Sigmoid colon (tissue), 7 donors: ENCODE data around the gene EMC9. TPM values are rescaled to one million over a fixed set of nuclear protein-coding genes. Genes with fewer than 3 reads are reported as not detected.

Experiments
- DNase-seq: peaks from one replicate; pipeline ENCODE4 v3.0.0-alpha.2; 2019
- H3K27ac ChIP-seq, 4 donors: fragments of 200-600 bp; sonication (generic); one replicate each; pipeline ENCODE4 v1.5.1; 2016 to 2019; ENCODE audit warnings: mild to moderate bottlenecking in 1 of 4
- H3K27me3 ChIP-seq, 3 donors: fragments of 200-600 bp; sonication (generic); one replicate each; pipeline ENCODE4 v1.5.1; 2019; ENCODE audit warnings: mild to moderate bottlenecking in 1 of 3
- H3K36me3 ChIP-seq, 4 donors: fragments of 200-600 bp; sonication (generic); one replicate each; pipeline ENCODE4 v1.5.1; 2016 to 2019
- H3K4me1 ChIP-seq, 4 donors: fragments of 200-600 bp; sonication (generic); one replicate each; pipeline ENCODE4 v1.5.1; 2017 to 2019
- H3K4me3 ChIP-seq, 4 donors: fragments of 200-600 bp; sonication (generic); one replicate each; pipeline ENCODE4 v1.5.1; 2017 to 2019; ENCODE audit warnings: mild to moderate bottlenecking in 2 of 4, moderate library complexity in 1 of 4
- H3K9me3 ChIP-seq, 4 donors: fragments of 200-600 bp in 3 of 4; sonication (generic) in 3 of 4; one replicate each; pipeline versions ENCODE4 v1.5.1 to v1.6.1; 2013 to 2019
- CTCF ChIP-seq, 4 experiments: fragments of 450-650 bp in 3 of 4; fragments of 200-600 bp in 1 of 4; IDR thresholded peaks; one replicate each; pipeline ENCODE4 v1.5.1; 2016 to 2019; ENCODE audit warnings: antibody characterized with exemption in 4 of 4, mild to moderate bottlenecking in 3 of 4, moderate library complexity in 2 of 4
- EP300 ChIP-seq, 4 donors: sonication (generic); formaldehyde crosslinking; IDR thresholded peaks; one replicate each; pipeline ENCODE4 v1.6.1; 2017; ENCODE audit warnings: antibody characterized with exemption in 4 of 4
- POLR2A ChIP-seq, 2 donors: fragments of 450-650 bp; IDR thresholded peaks; one replicate each; pipeline ENCODE4 v1.6.1; 2016; ENCODE audit warnings: antibody characterized with exemption in 2 of 2, mild to moderate bottlenecking in 2 of 2, moderate library complexity in 2 of 2
- POLR2AphosphoS5 ChIP-seq, 4 donors: sonication (generic); formaldehyde crosslinking; IDR thresholded peaks; one replicate each; pipeline ENCODE4 v1.6.1; 2017; ENCODE audit warnings: antibody characterized with exemption in 4 of 4
- WGBS, 2 donors: extraction: QIAGEN DNeasy Blood & Tissue Kit; methylation state at CpG; one replicate each; pipeline ENCODE4 v1.1.7; 2013; 5-methylcytosine and 5-hydroxymethylcytosine counted together
- intact Hi-C: fragments of 100-400 bp; cut with DNase I; formaldehyde crosslinking; loops from one replicate; pipeline ENCODE4 v1.15.1; 2023
- polyA plus RNA-seq, 3 donors: library from polyadenylated mRNA; stranded (reverse); fragments of 200-250 nt; gene quantifications; one replicate each; pipeline ENCODE4 v1.2.3, GENCODE V29; 2013
- total RNA-seq, 4 donors: library from RNA; depleted of rRNA; stranded (reverse); fragments of >200 nt; gene quantifications; one replicate each; pipeline ENCODE4 v1.1.0, GENCODE V29; 2016
- donor health status: healthy with polysubstance abuse.
- donor health status: Bipolar disorder and iron deficiency.
- donor health status: healthy.

EMC9 gene
- total and polyA plus RNA-seq, 7 donors, result 5.0 to 37.2 (median 20.6) TPM

- Histone ChIP-seq H3K4me3 (no peak overlapping the region), H3K4me1 (peaks cover 0 to 21% (median 19%) of the 10 kb centered on the region in 4 donors), H3K9me3 (no peaks in the 10 kb centered on the region), H3K27me3 (no peaks in the 10 kb centered on the region), H3K27ac (no peak overlapping the region), H3K36me3 (peaks cover under 1 to 6% (median 4%) of the 10 kb centered on the region in 4 donors)
- no peak for TF ChIP-seq CTCF (IDR thresholded peaks at IDR 0.05)
- TF ChIP-seq POLR2A (IDR thresholded peaks at IDR 0.05), result no peak
- TF ChIP-seq POLR2AphosphoS5 (IDR thresholded peaks at IDR 0.05), result no peak
- no peak for TF ChIP-seq EP300 (IDR thresholded peaks at IDR 0.05)
- no peak for DNase-seq
- WGBS, 2 donors, result 94% methylated on average over 2 of the region's 2 CpGs
- intact Hi-C loops, result no loop called here
Measured at GRCh38 chr14:24132976-24133375, 8.4 kb downstream of the EMC9 start.

DNA sequence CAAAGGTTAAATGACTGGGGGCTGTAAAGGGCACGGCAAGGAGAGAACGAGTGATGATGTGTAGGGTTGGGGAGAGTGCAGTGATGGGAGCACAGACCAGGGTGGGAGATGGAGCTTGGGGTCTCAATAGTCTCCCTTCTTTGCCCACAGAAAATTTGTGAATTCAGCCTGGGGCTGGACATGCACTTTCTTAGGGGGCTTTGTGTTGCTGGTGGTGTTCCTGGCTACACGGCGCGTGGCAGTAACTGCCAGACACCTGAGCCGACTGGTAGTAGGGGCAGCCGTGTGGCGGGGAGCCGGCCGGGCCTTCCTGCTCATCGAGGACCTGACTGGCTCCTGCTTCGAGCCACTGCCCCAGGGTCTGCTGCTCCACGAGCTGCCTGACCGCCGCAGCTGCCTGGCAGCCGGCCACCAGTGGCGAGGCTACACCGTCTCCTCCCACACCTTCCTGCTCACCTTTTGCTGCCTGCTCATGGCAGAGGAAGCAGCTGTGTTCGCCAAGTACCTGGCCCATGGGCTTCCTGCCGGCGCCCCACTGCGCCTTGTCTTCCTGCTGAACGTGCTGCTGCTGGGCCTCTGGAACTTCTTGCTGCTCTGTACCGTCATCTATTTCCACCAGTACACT lies 9.2 kb downstream of the EMC9 start:
- no peak for TF ChIP-seq EP300 (IDR thresholded peaks at IDR 0.05)
- no peak for TF ChIP-seq CTCF (IDR thresholded peaks at IDR 0.05)
- TF ChIP-seq POLR2AphosphoS5 (IDR thresholded peaks at IDR 0.05), result no peak
- no peak for TF ChIP-seq POLR2A (IDR thresholded peaks at IDR 0.05)
- intact Hi-C loops, result no loop called here
- Histone ChIP-seq H3K27ac (peak overlapping the region in 1 of 4 donors; percentile 25), H3K4me1 (peaks cover 0 to 17% (median 12%) of the 10 kb centered on the region in 4 donors), H3K4me3 (no peak overlapping the region), H3K27me3 (no peaks in the 10 kb centered on the region), H3K36me3 (no peaks in the 10 kb centered on the region), H3K9me3 (no peaks in the 10 kb centered on the region)
- no peak for DNase-seq
- WGBS, 2 donors, result 49 to 79% methylated on average over 24 of the region's 24 CpGs

DNA sequence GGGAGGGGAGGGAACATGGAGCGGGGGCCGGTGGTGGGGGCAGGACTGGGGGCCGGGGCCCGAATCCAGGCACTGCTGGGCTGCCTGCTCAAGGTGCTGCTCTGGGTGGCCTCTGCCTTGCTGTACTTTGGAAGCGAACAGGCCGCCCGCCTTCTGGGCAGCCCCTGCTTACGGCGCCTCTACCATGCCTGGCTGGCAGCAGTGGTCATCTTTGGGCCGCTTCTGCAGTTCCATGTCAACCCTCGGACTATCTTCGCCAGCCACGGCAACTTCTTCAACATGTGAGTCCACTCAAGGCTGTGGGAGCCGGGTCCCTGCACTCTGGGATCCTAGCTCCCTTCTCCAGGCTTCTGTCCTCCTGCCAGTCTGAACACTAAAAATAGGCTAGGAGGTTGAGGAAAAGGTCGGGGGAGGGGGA lies 9.8 kb downstream of the EMC9 start:
- TF ChIP-seq POLR2AphosphoS5 (IDR thresholded peaks at IDR 0.05) (no peak), EP300 (IDR thresholded peaks at IDR 0.05) (no peak), POLR2A (IDR thresholded peaks at IDR 0.05) (no peak), CTCF (IDR thresholded peaks at IDR 0.05) (no peak)
- Histone ChIP-seq H3K4me1 (peaks cover 0 to 11% (median 6%) of the 10 kb centered on the region in 4 donors), H3K4me3 (no peak overlapping the region), H3K27ac (peak overlapping the region in 2 of 4 donors; percentile 25 to 27), H3K9me3 (no peaks in the 10 kb centered on the region), H3K27me3 (no peaks in the 10 kb centered on the region), H3K36me3 (no peaks in the 10 kb centered on the region)
- 92% methylated on average over 15 of the region's 15 CpGs for WGBS, 2 donors
- DNase-seq, result no peak
- intact Hi-C loops, result no loop called here

GRCh38 chr14:24130717-24131548 lies 10.5 kb downstream of the EMC9 start:
- H3K4me1 ChIP-seq, result peaks cover 0 to 7% (median 4%) of the 10 kb centered on the region in 4 donors
- 71 to 73% methylated on average over 7 of the region's 7 CpGs for WGBS, 2 donors
- TF ChIP-seq EP300 (IDR thresholded peaks at IDR 0.05) (no peak), POLR2A (IDR thresholded peaks at IDR 0.05) (no peak), CTCF (IDR thresholded peaks at IDR 0.05) (no peak), POLR2AphosphoS5 (IDR thresholded peaks at IDR 0.05) (no peak)
- no peaks in the 10 kb centered on the region for H3K9me3 ChIP-seq
- no peak for DNase-seq
- intact Hi-C loops, result no loop called here
- no peaks in the 10 kb centered on the region for H3K27me3 ChIP-seq
- H3K4me3 ChIP-seq, result no peak overlapping the region
- no peaks in the 10 kb centered on the region for H3K36me3 ChIP-seq
- peak overlapping the region in 2 of 4 donors; percentile 25 to 27 for H3K27ac ChIP-seq
